ENCODE measurements around the gene ARHGEF28.

The ARHGEF28 gene

DNA sequence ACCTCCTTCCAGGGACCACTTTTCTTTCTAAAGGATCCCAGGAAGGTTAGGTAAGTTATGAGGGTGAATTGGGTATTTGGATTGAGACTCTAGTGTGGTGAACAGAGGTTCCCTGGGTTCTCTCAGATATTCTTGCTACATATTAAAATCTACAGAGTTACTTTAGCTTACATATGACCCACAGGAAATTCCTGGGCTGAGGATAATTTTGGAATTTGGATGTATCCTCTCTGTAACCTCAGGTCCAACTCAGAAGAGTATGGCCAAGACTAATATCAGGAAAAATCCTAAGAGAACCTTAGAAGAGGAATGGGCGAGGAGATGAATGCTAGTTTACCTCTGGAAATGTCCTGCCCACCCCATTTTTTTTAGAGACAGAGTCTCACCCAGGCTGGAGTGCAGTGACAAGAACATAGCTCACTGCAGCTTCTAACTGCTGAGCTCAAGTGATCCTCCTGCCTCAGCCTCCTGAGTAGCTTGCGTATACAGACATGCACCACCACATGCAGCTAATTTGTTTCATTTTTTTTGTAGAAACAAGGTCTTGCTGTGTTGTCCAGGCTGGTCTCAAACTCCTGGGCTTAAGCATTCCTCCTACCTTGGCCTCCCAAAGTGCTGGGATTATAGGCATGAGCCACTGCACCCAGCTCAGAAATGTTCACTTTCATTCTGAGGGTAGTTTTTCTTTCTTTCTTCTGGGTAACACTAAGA lies 196.4 kb downstream of the ARHGEF28 start:
- no peak for DNase-seq

DNA sequence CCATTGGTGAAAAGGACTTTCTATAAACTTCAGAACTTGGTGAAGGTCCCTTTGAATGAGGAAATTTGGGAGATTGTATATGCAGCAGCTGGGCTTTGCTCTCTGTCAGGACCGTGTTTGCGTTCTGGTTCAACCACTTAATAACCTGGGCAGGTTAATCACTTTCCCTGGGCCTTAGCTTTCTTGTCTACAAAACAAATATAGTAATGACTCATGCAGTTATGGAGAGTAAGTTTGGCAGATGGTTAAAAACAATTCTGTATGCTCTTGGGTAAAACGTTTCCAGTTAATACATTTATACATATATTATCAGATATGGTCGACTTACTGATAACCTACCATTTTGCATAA lies 197.0 kb downstream of the ARHGEF28 start:
- no peak for DNase-seq

DNA sequence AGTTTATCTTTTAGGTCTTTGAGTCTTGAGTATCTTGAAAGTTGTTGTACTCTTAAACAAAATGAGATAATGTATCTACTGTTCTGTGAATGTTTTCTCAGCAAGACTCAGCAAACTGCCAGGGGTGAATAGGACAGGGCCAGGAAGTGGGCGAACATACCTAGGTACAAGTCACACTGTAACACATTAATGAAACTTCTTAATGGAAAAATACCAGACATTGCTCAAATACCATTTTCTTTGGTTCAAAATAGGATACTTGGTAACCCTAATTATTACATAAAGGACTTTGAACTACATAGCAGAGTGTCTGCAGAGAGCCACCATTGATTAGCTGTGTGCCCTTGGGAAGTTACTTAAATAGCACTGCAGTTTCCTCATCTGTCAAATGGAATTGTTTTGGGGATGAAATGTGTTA lies 197.5 kb downstream of the ARHGEF28 start:
- DNase-seq = no peak

DNA sequence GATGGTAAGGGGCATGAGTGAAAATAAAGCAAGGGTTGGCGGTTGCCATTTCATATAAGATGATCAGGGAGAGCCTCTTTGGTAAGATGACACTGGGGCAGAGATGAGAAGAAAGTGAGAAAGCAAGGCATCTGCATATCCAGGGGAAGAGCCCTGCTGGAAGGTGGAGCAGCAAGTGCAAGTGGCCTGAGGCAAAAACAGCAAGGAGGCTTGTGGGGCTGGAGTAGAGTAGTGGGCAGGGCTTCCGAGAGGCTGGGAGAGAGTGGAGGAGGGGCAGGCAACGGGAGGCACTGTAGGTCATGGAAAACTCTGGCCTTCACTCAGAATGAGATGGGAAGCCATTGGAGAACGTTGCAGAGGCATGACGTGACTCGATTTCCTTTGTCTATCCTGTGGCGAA lies 199.2 kb downstream of the ARHGEF28 start:
- no peak for DNase-seq

DNA sequence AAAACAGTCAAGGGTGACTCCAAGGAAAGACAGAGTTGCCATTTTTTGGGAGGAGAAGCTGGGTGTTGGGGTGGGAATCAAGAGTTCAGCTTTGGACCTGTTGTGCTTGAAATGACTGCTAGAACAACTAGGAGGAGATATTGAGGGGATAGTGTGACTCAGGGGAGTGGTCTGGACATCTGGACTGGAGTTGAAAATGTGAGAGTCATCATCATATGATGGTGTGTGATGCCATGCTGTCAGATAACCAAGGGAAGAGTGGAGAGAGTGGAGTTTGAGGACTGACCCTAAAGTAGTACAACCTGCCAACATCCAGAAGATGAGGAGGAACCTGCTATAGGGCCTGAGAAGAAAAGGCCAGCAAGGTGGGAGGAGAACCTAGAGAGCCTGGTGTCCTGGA lies 199.7 kb downstream of the ARHGEF28 start:
- DNase-seq = no peak

DNA sequence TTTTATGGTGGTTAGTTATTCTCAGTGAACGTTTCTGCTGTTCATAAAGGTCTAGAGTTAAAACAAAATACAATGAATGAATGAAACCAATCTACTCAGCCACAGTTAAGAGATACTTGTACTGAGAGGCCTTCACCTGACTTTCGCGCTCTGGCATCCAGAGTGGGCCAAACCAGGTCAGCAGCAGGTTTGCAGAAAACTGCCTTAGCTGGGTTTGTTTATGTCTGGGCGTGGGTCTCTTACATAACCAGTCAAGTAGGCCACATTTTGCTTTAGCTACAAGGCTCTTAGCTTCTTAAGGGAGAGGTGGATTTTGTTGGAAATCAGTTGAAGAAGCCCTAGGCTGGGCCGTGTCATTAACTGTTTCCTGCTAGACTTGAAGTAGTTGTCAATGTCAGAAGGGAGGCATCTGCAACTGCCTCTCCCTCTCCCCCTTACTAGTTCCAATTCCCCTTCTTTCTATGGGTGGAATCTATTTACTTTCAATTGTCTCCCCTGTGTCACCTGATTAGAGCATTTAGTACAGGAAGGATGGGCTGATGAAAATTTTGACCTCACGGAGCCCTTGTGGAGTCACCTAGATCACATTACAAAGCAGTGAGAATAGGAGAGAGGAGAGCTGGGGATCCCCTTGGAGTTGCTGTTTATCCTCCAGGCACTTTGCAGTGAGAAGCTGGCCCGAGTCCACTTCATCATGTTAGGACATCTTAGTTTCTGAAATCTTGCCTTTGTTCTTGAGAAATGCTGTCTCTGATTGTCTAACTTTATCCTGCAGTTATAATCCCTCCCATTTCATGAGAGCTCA lies 200.5 kb downstream of the ARHGEF28 start:
- DNase-seq = no peak

DNA sequence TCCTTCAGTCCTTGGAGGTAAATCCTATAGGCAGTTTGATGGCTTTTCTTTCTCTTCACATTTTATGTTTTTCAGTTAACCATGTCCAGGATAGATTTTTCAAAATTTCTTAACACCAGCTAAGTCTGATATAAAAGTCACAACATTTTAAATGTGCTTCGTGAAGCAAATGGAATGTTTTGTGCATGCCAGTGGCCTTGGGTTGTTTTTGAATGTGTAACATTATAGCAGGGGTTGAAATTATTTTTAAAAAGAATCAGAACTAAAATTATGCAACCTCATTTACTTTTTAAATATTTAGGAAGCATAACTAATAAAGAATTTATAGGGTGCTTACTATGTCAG lies 201.1 kb downstream of the ARHGEF28 start:
- DNase-seq = no peak

DNA sequence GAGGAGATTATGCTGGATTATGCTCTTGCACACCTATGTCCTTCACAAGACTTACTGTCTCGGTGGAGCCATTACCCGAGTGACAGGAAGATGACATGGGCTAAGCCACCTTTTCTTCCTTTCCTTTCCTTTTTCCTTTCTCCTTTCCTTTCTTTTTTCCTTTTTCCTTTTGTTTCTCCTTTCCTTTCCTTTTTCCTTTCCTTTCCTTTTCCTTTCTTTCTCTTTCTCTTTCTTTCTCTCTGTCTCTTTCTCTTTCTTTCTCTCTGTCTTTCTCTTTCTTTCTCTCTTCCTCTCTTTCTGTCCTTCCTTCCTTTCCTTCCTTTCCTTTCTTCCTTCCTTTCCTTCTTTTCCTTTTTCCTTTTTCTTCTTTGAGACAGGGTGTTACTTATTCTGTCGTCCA lies 202.5 kb downstream of the ARHGEF28 start:
- no peak for DNase-seq

DNA sequence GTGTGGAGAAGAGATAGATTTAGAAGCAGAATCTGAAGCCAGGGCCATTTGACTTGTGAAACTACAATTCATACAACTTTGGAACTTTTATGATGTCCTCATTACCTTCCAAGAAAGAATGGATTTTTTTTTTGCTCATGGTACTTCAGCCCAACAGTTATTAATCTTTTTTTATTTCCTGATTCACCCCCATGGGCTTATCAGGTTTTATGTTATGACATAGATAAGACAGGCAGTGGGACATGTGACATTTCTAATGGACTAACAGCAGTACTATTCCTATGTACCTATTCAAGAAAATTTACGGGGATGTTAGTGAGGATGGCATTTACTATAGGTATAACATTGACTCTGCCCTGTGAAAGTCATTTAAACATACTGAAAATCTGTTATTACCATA lies 204.7 kb downstream of the ARHGEF28 start:
- no peak for DNase-seq

DNA sequence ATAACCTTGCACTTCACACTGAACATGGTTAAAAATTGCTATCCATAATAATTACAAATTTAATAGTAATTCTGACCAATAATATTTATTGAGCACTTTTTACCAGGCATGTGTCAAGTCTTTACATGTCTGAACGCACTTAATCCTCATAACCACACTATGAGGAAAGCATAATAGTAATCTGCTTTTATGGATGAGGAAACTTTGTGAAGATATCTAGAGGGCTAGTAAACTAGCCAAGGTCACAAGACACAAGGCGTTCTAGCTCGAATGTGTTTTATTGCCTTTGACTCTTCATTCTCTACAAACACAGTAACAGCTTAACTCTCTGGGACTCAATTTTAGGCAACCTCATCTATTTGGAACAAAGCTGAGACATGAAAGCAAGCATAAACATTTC lies 205.1 kb downstream of the ARHGEF28 start:
- DNase-seq = no peak

DNA sequence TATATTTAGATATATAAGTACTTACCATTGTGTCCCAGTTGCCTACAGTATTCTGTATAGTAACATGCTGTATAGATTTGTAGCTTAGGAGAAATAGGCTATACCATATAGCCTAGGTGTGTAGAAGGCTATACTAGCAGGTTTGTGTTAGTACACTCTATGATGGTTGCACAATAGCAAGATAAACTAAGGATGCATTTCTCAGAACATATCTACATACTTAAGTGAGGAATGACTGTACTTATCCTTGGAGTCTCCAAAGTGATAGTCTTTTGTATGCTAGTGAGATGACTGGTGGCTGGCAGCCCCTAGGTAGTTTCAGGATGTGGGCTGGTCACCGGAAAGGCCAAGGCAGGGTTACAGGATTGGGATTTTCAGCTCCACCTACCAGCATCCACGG lies 208.7 kb downstream of the ARHGEF28 start:
- no peak for DNase-seq

DNA sequence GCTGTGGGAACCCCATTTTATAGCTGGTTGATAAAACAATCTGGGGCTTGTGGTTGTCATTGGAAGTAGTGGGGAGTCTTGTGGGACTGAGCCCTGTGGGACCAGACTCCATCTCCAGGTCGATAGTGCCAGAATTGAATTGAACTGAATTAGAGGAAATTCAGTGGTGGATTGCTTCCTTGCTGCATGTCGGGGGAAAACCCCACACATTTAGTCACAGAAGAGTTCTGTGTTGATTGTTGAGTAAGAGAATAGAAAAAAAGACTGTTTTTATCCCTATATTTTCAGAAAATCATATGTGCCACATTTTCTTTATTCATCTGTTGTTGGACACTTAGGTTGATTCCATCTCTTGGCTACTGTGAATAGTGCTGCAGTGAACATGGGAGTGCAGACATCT lies 209.7 kb downstream of the ARHGEF28 start:
- no peak for DNase-seq

DNA sequence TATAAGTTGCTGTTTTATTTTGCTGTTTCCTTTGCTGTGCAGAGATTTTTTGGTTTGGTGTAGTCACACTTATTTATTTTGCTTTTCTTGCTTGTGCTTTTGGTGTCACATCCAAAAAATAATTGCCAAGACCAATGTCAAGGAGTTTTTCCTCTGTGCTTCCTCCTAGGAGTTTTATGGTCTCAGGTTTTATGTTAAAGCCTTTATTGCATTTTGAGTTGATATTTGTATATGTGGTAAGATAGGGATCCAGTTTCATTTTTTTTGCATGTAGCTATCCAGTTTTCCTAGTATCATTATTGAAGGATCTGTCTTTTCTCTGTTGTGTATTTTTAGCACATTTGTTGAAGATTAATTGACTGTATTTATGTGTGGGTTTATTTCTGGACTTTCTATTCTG lies 210.6 kb downstream of the ARHGEF28 start:
- DNase-seq = no peak

DNA sequence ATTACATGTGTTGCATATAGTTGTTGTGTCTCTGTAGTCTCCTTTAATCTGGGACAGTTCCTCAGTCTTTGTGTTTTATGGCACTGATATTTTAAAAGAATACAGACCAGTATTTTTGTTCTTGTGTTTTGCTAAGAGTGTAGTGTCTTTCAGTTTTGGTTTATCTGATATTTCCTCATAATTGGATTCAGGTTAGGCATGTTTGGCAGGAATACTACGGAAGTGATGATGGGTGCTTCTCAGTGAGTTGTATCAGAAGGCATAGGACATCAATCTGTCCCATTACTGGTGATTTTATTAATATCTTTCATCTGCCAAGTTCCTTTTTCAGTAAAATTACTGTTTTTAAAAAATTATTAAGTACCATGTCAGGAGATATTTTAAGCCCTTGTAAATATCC lies 212.9 kb downstream of the ARHGEF28 start:
- DNase-seq = no peak

DNA sequence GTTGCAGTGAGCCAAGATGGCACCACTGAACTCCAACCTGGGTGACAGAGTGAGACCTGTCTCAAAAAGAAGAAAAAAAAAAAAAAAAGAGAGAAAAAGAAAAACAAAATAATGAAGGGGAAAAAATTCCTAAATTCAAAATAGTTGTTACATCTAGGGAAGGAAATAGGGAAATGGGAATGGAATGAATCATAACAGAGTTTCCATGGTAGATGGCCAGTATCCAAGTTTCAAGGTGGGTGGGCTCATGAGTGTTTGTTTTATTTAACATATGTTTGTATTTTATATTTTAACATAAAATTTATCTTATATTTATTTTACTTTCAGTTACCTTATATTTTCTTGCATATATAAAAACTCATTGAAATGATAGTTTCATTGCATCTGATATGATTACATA lies 215.6 kb downstream of the ARHGEF28 start:
- no peak for DNase-seq

DNA sequence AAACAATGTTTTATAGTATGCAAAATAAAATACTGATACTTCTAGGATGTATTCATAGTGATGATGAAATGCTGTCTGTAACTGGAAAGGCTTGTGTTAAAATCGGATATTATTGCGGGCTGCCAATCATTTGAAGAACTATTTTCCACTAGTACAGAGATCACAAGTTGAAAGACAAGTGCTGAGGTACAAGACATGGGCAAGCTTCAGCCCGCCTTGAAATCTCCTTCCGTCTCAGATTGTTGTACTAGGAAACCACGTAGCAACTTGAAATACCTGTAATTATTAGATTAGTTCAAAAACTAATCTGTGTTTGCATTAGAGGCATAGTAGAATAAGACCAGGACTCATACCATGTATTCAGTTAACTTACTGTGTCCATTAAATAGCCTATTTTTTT lies 218.2 kb downstream of the ARHGEF28 start:
- no peak for DNase-seq

DNA sequence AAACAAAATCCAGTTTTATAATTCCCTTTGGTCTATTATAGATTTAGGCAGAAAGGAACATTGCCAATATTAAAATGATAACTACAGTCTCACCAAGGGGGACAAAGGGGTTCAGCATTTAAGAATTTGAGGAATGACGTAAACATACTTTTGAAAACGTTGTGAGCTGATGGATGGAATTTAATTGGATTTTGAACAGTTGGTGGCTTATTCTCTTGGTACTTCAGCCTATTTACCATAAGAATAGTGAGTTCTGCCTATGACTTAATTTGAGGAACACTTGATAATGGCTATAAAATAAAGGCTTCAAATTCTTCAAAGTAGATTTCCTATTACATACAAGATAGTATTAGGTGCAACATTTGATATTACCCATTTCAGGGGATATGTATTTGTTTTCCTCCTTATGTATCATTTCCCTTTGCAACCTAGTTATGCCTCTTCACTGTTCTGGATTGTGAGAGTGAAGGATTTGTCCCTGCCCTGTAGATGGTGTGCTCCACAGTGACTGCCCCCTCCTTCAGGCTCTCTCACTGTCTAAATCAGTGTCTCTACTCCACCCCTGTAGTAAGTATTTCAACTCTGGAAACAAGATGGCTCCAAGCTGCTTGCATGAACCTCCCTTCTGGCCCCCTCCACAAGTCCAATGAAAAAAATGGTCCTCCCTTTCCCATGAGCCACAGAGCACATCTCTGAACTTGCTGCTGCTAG lies 225.6 kb downstream of the ARHGEF28 start:
- no peak for DNase-seq

DNA sequence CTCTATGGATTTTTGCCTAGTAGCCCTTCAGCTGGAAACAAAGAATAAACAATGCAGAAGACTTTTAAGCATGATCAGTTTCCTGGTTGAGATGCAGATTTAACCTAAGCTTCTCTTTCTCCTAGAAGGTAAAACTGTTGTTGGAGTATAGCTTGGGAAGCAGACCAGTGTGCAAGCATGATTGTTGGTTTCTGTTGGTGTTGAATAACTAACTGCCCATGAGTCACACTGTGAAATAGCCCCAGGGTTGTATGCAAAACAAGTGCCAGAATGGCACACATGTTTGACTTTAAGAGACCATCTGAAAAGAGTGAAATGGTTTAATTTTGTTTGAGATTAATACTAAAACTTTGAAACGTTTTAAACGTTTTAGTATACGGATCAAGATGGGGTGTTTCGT lies 227.1 kb downstream of the ARHGEF28 start:
- DNase-seq = no peak

DNA sequence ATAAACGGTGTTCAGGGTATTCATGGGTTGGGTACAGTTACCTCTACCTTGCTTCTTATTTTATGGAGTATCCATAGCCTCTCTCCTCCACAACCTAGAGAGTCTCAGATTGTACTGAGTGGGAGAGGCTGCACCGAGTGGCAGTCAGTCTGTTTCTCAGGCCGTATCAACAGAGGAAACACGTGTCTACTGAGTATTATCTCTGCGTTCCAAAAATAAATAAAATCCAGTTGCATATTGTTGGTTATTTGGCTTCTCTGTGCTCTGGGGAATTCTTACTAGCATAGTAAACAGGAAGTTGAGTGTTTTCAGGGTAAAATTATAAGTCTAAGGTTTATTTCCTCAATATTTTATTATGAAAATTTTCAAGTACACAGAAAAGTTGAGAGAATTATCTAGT lies 231.0 kb downstream of the ARHGEF28 start:
- DNase-seq = no peak

DNA sequence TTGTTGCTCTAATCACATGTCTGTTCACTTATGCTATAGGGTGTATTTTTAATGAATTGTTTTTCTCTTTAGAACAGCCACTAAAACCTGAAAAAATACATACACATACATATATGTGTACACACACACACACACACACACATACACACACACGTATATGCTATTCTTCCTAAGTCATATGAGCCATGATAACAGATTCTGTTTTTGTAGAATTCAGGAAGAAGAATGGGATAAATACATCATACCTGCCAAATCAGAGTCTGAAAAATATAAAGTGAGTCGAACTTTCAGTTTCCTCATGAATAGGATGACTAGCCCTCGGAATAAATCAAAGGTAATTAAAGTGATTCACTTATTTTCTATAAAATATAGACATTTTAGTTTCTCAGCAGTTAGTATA lies 231.4 kb downstream of the ARHGEF28 start:
- no peak for DNase-seq

DNA sequence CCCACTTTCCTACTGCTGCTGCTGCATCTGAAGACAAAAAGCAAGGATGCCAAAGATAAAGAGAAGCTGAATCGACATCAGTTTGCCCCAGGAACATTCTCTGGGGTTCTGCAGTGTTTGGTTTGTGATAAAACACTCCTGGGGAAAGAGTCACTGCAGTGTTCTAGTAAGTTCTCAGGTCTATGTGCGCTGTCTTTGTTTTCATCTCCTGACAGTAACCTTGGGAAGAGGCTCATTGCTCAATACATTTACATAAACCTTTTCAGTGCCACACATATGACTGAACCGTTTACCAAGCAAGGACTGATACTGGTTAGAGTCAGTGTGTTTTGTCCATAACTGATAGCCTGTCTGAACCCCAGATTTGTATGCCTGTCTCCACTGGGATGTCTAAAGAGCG lies 232.1 kb downstream of the ARHGEF28 start:
- no peak for DNase-seq

DNA sequence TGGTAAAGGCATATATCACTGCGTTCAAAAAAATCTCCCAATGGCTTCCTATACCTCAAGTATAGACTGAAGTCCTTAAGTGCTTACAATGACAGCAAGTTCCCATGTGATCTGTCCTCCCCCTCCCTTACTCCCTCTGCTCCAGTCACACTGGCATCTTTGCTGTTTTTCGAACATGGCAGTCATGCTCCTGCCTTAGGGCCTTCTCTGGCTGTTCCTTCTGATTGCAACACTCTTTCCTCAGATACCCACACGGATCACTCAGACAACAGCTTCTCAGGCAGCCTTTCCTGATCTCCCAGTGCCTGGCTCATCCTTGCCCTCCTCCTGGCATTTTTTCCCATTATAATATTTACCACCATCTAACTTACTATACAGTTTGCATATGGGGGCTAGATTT lies 232.8 kb downstream of the ARHGEF28 start:
- DNase-seq = no peak

DNA sequence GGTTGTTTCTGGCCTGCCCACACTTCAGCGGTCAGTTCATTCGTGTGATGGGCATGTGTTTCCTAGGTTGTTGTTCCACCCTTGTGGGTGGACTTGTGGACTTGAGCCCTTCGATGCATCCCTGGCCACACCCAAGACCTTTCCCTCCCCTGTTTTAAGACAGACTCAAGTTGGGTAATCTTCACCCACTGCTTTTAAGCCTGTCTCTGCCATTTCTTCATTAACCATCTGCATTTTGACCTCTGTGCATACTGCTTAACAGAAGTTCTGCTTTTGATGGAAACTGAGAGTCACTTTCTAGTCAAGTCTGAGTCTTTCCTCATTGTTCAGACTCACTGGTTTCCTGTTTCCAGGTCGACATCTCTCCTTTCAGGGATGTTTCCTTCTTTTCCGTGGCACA lies 233.7 kb downstream of the ARHGEF28 start:
- DNase-seq = no peak

DNA sequence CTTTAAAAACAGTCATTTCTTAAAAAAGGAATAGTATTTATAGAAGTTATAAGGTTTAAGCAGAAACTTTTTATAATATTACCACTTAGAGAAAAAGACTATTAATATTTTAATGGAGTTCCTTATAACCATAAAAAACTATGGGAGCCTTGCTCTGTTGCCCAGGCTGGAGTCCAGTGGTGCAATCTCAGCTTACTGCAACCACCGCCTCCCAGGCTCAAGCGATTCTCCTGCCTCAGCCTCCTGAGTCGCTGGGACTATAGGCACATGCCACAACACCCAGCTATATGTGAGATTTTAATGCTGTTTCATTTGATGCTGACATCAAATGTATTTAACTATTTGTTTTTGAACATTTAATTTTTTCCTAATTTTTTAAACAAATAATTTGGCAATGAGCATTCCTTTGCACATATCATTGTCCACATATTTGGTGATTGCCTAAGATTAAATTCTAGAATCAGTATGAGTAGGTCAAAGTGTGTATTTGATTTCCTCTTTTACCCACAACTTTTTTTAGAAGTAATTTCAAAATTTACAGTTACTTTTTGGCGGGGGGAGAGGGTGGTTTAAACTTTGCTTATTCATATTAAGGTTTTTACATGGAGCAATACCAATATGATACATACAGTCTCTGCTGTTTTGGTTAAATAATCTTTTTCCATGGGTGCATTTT lies 235.5 kb downstream of the ARHGEF28 start:
- no peak for DNase-seq

All from NCI-H187 (cell line).